ENCODE measurements around the gene SLC39A8. TPM values are rescaled to one million over a fixed set of nuclear protein-coding genes. Genes with fewer than 3 reads are reported as not detected.

Gene SLC39A8
- total RNA-seq, 4 donors from 2014 or later, result 15.0 to 24.1 (median 20.2) TPM

DNA sequence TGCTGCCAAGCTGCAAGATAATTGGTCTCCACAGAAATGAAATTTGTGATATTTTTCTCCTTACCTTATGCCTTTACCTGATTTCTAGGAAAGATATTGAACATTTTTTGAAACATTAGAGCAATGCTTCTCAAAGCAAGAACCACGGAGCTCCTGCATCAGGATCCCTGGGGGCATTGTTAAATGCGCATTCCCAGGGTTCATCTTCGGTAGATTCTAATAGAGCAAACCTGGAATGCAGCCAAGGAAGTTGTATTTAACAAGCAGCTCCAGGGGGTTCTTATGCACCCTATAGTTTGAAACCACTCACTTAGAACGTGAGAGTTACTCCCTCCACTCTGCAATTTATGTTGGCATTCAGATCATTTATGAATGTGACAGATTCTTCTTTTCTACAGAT lies 126.2 kb downstream of the SLC39A8 start:
- whole genome bisulfite sequencing, result 28% methylated on average over 4 of the region's 4 CpGs

DNA sequence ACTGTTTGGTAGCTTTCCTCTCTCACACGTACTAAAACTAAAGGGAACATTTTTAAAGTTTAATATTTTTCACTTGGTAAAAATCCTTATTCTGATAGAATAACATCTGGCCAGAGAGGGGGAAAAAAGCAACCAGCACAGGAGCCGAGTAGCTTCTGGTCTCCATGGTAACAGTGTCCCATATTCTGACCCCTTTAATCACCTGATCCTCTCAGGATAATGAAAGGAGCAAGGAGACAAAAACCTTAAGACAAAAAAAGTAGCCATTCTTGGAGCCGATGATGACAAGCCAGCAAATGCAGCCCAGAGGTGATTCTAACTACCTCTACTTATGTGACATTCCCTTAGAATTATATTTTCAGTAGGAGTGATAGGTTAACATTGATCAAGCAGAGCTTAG lies 126.6 kb downstream of the SLC39A8 start:
- Histone ChIP-seq H3K27ac (no peak overlapping the region), H3K4me3 (no peak overlapping the region), H3K36me3 (no peaks in the 10 kb centered on the region), H3K9me3 (no peaks in the 10 kb centered on the region), H3K4me1 (no peaks in the 10 kb centered on the region), H3K27me3 (no peaks in the 10 kb centered on the region)
- no peak for DNase-seq (ENCODE audit: low spot score in 2 of 2)
- 70% methylated on average over 3 of the region's 3 CpGs for WGBS
- TF ChIP-seq POLR2AphosphoS5 (IDR thresholded peaks at IDR 0.05) (no peak), POLR2A (IDR thresholded peaks at IDR 0.05) (no peak), EP300 (IDR thresholded peaks at IDR 0.05) (no peak)
- TF ChIP-seq, protein P1, sequence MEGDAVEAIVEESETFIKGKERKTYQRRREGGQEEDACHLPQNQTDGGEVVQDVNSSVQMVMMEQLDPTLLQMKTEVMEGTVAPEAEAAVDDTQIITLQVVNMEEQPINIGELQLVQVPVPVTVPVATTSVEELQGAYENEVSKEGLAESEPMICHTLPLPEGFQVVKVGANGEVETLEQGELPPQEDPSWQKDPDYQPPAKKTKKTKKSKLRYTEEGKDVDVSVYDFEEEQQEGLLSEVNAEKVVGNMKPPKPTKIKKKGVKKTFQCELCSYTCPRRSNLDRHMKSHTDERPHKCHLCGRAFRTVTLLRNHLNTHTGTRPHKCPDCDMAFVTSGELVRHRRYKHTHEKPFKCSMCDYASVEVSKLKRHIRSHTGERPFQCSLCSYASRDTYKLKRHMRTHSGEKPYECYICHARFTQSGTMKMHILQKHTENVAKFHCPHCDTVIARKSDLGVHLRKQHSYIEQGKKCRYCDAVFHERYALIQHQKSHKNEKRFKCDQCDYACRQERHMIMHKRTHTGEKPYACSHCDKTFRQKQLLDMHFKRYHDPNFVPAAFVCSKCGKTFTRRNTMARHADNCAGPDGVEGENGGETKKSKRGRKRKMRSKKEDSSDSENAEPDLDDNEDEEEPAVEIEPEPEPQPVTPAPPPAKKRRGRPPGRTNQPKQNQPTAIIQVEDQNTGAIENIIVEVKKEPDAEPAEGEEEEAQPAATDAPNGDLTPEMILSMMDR (IDR thresholded peaks at IDR 0.05), result no peak

More for the DNA sequence above, 126.2 kb downstream of the SLC39A8 start:
- Histone ChIP-seq H3K9me3 (no peaks in the 10 kb centered on the region), H3K4me1 (no peaks in the 10 kb centered on the region), H3K4me3 (no peak overlapping the region), H3K27me3 (no peaks in the 10 kb centered on the region), H3K36me3 (no peaks in the 10 kb centered on the region), H3K27ac (no peak overlapping the region)
- TF ChIP-seq, protein P1 (IDR thresholded peaks at IDR 0.05), result no peak
- no peak for TF ChIP-seq EP300 (IDR thresholded peaks at IDR 0.05)
- no peak for TF ChIP-seq POLR2AphosphoS5 (IDR thresholded peaks at IDR 0.05)
- DNase-seq (ENCODE audit: low spot score in 2 of 2), result no peak

GRCh38 chr4:102217775-102218355 lies 127.4 kb downstream of the SLC39A8 start:
- Histone ChIP-seq H3K27me3 (no peaks in the 10 kb centered on the region), H3K27ac (no peak overlapping the region), H3K9me3 (no peaks in the 10 kb centered on the region), H3K36me3 (no peaks in the 10 kb centered on the region), H3K4me3 (no peak overlapping the region), H3K4me1 (no peaks in the 10 kb centered on the region)
- no peak for DNase-seq (ENCODE audit: low spot score in 2 of 2)
- WGBS, result 60% methylated on average over 1 of the region's 1 CpG
- TF ChIP-seq, protein P1 (IDR thresholded peaks at IDR 0.05), result no peak
- TF ChIP-seq EP300 (IDR thresholded peaks at IDR 0.05) (no peak), POLR2AphosphoS5 (IDR thresholded peaks at IDR 0.05) (no peak), POLR2A (IDR thresholded peaks at IDR 0.05) (no peak)

DNA sequence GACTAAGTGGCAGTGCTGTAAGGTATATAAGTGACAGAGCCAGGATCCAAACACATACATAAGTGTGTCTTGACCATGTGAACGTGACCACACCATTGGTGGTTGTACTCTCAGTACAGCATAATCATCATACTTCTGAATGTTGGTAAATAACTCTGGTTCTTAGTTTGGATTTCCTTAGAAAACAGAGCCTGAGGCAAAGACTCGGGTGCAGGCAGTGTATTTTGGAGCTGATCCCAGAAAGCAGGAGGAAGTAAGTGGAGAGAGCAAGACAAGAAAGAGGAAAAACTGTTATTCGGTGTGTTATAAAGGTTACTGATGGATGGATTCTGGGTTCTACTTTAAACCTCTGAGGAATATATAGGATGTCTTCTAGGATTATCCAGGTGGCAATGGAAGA lies 127.9 kb downstream of the SLC39A8 start:
- Histone ChIP-seq H3K27me3 (no peaks in the 10 kb centered on the region), H3K4me3 (no peak overlapping the region), H3K27ac (no peak overlapping the region), H3K4me1 (no peaks in the 10 kb centered on the region), H3K36me3 (no peaks in the 10 kb centered on the region), H3K9me3 (no peaks in the 10 kb centered on the region)
- TF ChIP-seq POLR2AphosphoS5 (IDR thresholded peaks at IDR 0.05) (no peak), POLR2A (IDR thresholded peaks at IDR 0.05) (no peak), EP300 (IDR thresholded peaks at IDR 0.05) (no peak)
- TF ChIP-seq, protein P1 (IDR thresholded peaks at IDR 0.05), result no peak
- 31% methylated on average over 3 of the region's 3 CpGs for WGBS
- DNase-seq (ENCODE audit: low spot score in 2 of 2), result no peak

GRCh38 chr4:102216666-102217065 lies 128.6 kb downstream of the SLC39A8 start:
- Histone ChIP-seq H3K4me3 (no peak overlapping the region), H3K9me3 (no peaks in the 10 kb centered on the region), H3K36me3 (no peaks in the 10 kb centered on the region), H3K27me3 (no peaks in the 10 kb centered on the region), H3K27ac (no peak overlapping the region), H3K4me1 (no peaks in the 10 kb centered on the region)
- DNase-seq (ENCODE audit: low spot score in 2 of 2), result no peak
- TF ChIP-seq POLR2AphosphoS5 (IDR thresholded peaks at IDR 0.05) (no peak), POLR2A (IDR thresholded peaks at IDR 0.05) (no peak), EP300 (IDR thresholded peaks at IDR 0.05) (no peak)
- TF ChIP-seq, protein P1 (IDR thresholded peaks at IDR 0.05), result no peak
- WGBS, result 74% methylated on average over 3 of the region's 3 CpGs

All from suprapubic skin (tissue), 4 donors.